K562 (cell line): ENCODE results near the gene DTNBP1. TPM values are rescaled to one million over a fixed set of nuclear protein-coding genes. Genes with fewer than 3 reads are reported as not detected.

Experiments
- CHD2 ChIP-seq: IDR thresholded peaks from 2 replicates; pipeline ENCODE4 v1.6.1; 2011; ENCODE audit warnings: low read depth, low read length
- CTCF ChIP-seq, 3 experiments: IDR thresholded peaks in 2 of 3; conservative IDR thresholded peaks in 1 of 3; 2 replicates each; pipeline ENCODE4 v1.5.1; 2011 to 2012; ENCODE audit warnings: low read length in 3 of 3, mild to moderate bottlenecking in 3 of 3, control low read depth in 2 of 3, improper control_type of control experiment in 1 of 3, inconsistent platforms in 1 of 3, low read depth in 1 of 3, mixed read lengths in 1 of 3, moderate library complexity in 1 of 3; ENCODE audit not compliant: insufficient read depth in 2 of 3
- EP300 ChIP-seq: IDR thresholded peaks from 2 replicates; pipeline ENCODE4 v1.6.1; 2012; ENCODE audit warnings: low read length, improper control_type of control experiment
- HMBOX1 ChIP-seq: sonication (generic); IDR thresholded peaks from 2 replicates; pipeline ENCODE4 v1.6.1; 2016
- JUN ChIP-seq, 2 experiments: sonication (generic) in 1 of 2; formaldehyde crosslinking in 1 of 2; IDR thresholded peaks; 2 replicates each; pipeline versions ENCODE4 v1.6.1 to v1.8.0; 2012 to 2022; ENCODE audit warnings: borderline replicate concordance in 2 of 2, mild to moderate bottlenecking in 2 of 2, improper control_type of control experiment in 1 of 2, low read depth in 1 of 2, low read length in 1 of 2, missing genetic modification reagents in 1 of 2
- KAT7 ChIP-seq: sonication (generic); formaldehyde crosslinking; IDR thresholded peaks from 2 replicates; pipeline ENCODE4 v1.8.0; 2022; ENCODE audit warnings: missing genetic modification reagents, mild to moderate bottlenecking, borderline replicate concordance
- MTA3 ChIP-seq: fragments of 450-650 bp; formaldehyde crosslinking; IDR thresholded peaks from 2 replicates; pipeline ENCODE4 v1.6.1; 2017; ENCODE audit warnings: mild to moderate bottlenecking, borderline replicate concordance
- NFRKB ChIP-seq: fragments of 450-650 bp; IDR thresholded peaks from 2 replicates; pipeline ENCODE4 v1.6.1; 2016; ENCODE audit warnings: low read depth
- NR1H2 ChIP-seq: sonication (generic); formaldehyde crosslinking; IDR thresholded peaks from 2 replicates; pipeline ENCODE4 v1.4.0; 2020; ENCODE audit warnings: mild to moderate bottlenecking, missing genetic modification reagents
- NR2C2 ChIP-seq, 2 experiments: fragments of 200-800 bp in 1 of 2; sonication (Bioruptor generic) in 1 of 2; sonication (generic) in 1 of 2; formaldehyde crosslinking in 1 of 2; IDR thresholded peaks; 2 replicates each; pipeline versions ENCODE4 v1.6.1 to v1.8.0; 2016 to 2022; ENCODE audit warnings: mild to moderate bottlenecking in 1 of 2, missing compliant biosample characterization in 1 of 2, missing genetic modification characterization in 1 of 2, missing genetic modification reagents in 1 of 2
- RCOR1 ChIP-seq, 2 experiments: IDR thresholded peaks; 2 replicates each; pipeline ENCODE4 v1.6.1; 2012; ENCODE audit warnings: low read depth in 2 of 2, low read length in 2 of 2, borderline replicate concordance in 1 of 2, improper control_type of control experiment in 1 of 2
- SREBF1 ChIP-seq: fragments of 150-350 bp; IDR thresholded peaks from 2 replicates; pipeline ENCODE4 v1.6.1; 2014; ENCODE audit warnings: antibody characterized with exemption, low read depth, low read length, borderline replicate concordance
- TCF3 ChIP-seq: sonication (generic); formaldehyde crosslinking; IDR thresholded peaks from 2 replicates; pipeline ENCODE4 v1.4.0; 2020; ENCODE audit warnings: mild to moderate bottlenecking, missing genetic modification reagents
- U2AF2 ChIP-seq: fragments of 200-400 bp; formaldehyde crosslinking; optimal IDR thresholded peaks from 2 replicates; pipeline ENCODE3; 2017; ENCODE audit warnings: low read depth, mild to moderate bottlenecking, low read length
- ZHX1 ChIP-seq: fragments of 150-350 bp; conservative IDR thresholded peaks from 2 replicates; pipeline ENCODE4 v1.6.1; 2014; ENCODE audit warnings: low read length
- ZMIZ1 ChIP-seq, 2 experiments: fragments of 150-350 bp in 1 of 2; IDR thresholded peaks; 2 replicates each; pipeline ENCODE4 v1.6.1; 2012 to 2016; ENCODE audit warnings: low read depth in 2 of 2, low read length in 2 of 2, mild to moderate bottlenecking in 1 of 2, moderate library complexity in 1 of 2
- ZNF12 ChIP-seq: sonication (generic); formaldehyde crosslinking; IDR thresholded peaks from 2 replicates; pipeline ENCODE4 v1.4.0; 2020; ENCODE audit warnings: mild to moderate bottlenecking, missing genetic modification reagents
- polyA plus RNA-seq, 8 experiments: library from polyadenylated mRNA; depleted of rRNA in 4 of 8; stranded (reverse) in 5 of 8; unstranded in 3 of 8; fragments of >200 nt; fragmentation: Nextera tagmentation in 2 of 8; fragmentation: Illumina TruSeq in 1 of 8; extraction: Ambion mirVana in 2 of 8; extraction: Trizol in 1 of 8; gene quantifications; 2 replicates each; pipeline versions ENCODE4 v1.2.1 to v1.2.3, GENCODE V29; 2011 to 2014; ENCODE audit warnings: inconsistent platforms in 1 of 8, missing spikeins in 1 of 8
- total RNA-seq, 7 experiments: library from RNA; depleted of rRNA in 6 of 7; stranded (reverse); fragments of >200 nt in 6 of 7; fragmentation: Illumina TruSeq in 2 of 7; extraction: Trizol in 2 of 7; gene quantifications; 2 replicates each; pipeline versions ENCODE4 v1.2.1 to v1.2.3, GENCODE V29; 2011 to 2021; ENCODE audit warnings: low replicate concordance in 1 of 7

DTNBP1 gene
- total and polyA plus RNA-seq, 9 of the 15 experiments (the other 6 are each of a cell fraction or from before 2014, with no cell fraction given): 16.7 to 54.5 (median 21.4) TPM

GRCh38 chr6:15691250-15691869, 28.5 kb upstream of the DTNBP1 start (continued):
- no peak for TF ChIP-seq NR2C2 (CRISPR knock-in tag; IDR thresholded peaks at IDR 0.05)
- TF ChIP-seq NR2C2 (tag; IDR thresholded peaks at IDR 0.05): no peak
- TF ChIP-seq NFRKB: no peak
- peak; percentile 98 for TF ChIP-seq NR1H2 (CRISPR knock-in tag)
- 0 out of 2 replicates have a peak, but pooled peaks have one; percentile 35 for TF ChIP-seq SREBF1
- peak; percentile 67; the same call in 1 of the 2 replicates for TF ChIP-seq JUN (IDR thresholded peaks at IDR 0.05; ENCODE audit: borderline replicate concordance, low read depth, low read length)
- no peak for TF ChIP-seq JUN (CRISPR knock-in tag; IDR thresholded peaks at IDR 0.05; ENCODE audit: borderline replicate concordance)
- TF ChIP-seq HMBOX1: peak; percentile 58; the same call in 1 of the 2 replicates
- no peak for TF ChIP-seq CHD2
- TF ChIP-seq ZHX1: peak; percentile 87; the same call in 1 of the 2 replicates
- TF ChIP-seq KAT7 (CRISPR knock-in tag): peak; percentile 57; the same call in 1 of the 2 replicates
- peak; percentile 55; the same call in 1 of the 2 replicates for TF ChIP-seq TCF3 (CRISPR knock-in tag)
- TF ChIP-seq MTA3: 0 out of 2 replicates have a peak, but pooled peaks have one; percentile 47
- peak; percentile 100 for TF ChIP-seq CTCF (IDR thresholded peaks at IDR 0.05 in 2 of 3, conservative IDR thresholded peaks at IDR 0.05 in 1 of 3; ENCODE audit: insufficient read depth in 2 of 3, low read depth in 1 of 3, low read length in 3 of 3)
- peak; percentile 39; the same call in 1 of the 2 replicates for TF ChIP-seq EP300
- TF ChIP-seq ZMIZ1 (IDR thresholded peaks at IDR 0.05; ENCODE audit: low read depth in 2 of 2, low read length in 2 of 2): peak in 1 of 2 experiments; percentile 72; a peak in 2 of 4 replicates
- TF ChIP-seq ZNF12 (CRISPR knock-in tag): 0 out of 2 replicates have a peak, but pooled peaks have one; percentile 41
- TF ChIP-seq RCOR1 (IDR thresholded peaks at IDR 0.05; ENCODE audit: borderline replicate concordance in 1 of 2, low read depth in 2 of 2, low read length in 2 of 2): peak; percentile 85 to 96
- no peak for TF ChIP-seq U2AF2
